ENCODE results near the gene KRTAP10-4.
"Not testable (repeated sequence)": the region's sequence is repeated elsewhere in the genome, so short reads cannot be mapped to it uniquely, and the experiment has no call there.

Gene KRTAP10-4

DNA sequence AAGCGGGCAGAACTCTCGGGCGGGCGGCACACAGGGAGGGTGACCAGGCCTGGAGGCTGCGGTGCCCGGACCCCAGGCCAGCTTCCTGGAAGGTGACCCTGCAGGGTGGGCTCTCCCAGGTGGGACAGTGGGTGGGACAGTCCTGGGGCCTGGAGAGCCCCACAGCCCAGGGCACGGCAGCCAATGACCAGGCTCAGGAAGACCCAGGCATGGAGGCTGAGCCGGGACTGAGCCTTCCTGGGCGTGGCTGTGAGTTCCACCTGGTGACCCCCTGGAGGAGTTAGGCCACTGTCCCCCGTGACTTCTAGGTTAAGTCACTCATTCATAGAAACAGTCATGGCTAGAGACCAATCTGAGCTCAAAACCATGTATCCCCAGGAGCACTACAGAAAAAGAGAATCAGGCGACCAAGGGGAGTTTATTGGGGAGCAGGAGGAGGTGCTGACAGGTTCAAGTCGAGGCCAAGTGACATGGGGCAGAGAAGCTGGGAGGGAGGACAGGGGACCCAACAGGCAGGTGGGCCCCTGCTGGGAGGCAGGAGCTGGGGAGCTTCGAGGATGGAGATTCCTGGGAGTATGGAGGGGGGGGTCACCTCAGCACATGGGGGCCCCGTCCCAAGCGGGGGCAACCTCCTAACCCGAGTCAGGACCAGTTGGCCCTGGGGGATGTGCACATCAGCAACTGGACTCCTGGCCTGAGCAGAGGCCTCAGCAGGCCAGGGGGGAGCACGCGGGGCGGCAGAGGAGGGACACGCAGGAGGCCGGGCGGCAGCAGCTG, 5.7 kb downstream of the KRTAP10-4 start:
- no peak for DNase-seq (ENCODE audit: low read depth)

DNA sequence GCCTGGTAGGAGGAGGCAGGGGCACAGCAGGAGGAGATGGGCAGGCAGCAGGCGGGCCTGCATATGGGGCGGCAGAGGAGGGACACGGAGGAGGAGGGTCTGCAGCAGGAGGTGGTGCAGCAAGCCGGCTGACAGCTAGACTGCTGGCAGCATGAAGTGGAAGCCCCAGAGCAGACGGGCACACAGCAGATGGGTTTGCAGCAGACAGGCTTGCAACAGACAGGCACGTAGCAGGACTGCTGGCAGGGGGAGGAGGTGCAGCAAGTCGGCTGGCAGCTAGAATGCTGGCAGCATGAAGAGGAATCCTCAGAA, 6.3 kb downstream of the KRTAP10-4 start:
- DNase-seq (ENCODE audit: low read depth) = no peak

DNA sequence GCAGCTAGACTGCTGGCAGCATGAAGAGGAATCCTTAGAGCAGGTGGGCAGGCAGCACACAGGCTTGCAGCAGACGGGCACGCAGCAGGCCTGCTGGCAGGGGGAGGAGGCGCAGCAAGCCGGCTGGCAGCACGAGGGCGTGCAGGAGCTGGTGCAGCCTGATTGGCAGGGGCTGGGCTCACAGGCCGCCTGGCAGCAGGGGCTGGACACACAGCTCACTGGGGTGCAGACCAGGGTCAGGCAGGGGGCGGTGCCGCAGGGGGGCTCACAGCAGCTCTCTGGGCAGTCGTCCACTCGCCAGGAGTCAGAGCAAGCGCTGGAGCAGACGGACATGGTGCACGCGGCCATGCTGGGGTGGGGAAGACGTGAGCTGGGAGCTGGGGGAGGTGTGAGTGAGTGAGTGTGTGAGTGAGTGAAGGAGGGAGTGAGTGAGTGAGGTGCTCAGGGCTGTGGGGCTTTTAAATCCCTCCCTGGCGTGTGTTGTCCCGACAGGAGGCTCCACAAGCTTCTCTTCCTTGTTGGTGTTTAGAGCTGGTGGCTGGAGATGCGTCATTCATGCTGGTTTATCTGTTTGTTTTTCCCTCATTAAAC, 6.8 kb downstream of the KRTAP10-4 start, which contains the start of gene KRTAP10-5:
Gene KRTAP10-5, minus strand, starts transcription at position 374 of the 591 bp plus-strand sequence. Its CDS starts 26 bp downstream, at position 348.
- DNase-seq (ENCODE audit: low read depth) = not testable (repeated sequence)

DNA sequence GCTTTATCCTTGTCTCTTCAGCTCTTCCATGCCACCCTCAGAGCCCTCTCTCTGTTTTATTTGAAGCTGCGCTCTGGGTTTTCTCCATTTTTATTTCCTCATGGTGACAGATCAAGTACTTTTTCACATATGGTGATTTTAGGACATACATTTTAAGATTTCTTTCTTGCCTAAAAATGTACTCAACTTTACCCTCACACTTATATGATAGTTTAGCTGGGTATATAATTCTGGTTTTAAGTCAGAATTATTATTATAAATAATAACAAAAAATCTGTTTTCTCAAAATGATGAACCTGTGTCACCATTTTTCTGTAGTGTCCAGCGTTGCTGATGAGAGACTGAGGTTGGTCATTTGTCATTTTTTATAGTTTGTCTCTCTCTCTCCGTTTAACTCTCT, 7.6 kb downstream of the KRTAP10-4 start:
- DNase-seq (ENCODE audit: low read depth) = no peak

DNA sequence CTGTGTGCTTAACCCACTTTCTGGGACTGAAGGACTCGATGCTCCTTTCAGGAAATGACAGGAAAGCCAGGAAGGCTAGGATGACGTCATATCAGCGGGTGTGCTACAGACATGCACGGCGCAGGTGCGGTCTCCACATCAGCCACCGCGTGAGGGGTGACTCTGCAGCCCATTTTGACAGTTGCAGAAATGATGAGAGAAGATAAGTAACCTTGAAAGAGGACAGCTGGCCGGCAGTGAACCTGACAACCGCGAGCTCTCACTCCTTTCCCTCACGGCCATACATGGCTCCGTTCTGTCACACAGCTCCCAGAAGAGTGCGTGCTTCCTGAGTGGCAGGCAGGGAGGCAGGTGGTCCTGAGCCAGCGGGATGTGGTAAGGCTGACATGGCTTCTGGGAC, 8.5 kb downstream of the KRTAP10-4 start:
- DNase-seq (ENCODE audit: low read depth) = no peak

DNA sequence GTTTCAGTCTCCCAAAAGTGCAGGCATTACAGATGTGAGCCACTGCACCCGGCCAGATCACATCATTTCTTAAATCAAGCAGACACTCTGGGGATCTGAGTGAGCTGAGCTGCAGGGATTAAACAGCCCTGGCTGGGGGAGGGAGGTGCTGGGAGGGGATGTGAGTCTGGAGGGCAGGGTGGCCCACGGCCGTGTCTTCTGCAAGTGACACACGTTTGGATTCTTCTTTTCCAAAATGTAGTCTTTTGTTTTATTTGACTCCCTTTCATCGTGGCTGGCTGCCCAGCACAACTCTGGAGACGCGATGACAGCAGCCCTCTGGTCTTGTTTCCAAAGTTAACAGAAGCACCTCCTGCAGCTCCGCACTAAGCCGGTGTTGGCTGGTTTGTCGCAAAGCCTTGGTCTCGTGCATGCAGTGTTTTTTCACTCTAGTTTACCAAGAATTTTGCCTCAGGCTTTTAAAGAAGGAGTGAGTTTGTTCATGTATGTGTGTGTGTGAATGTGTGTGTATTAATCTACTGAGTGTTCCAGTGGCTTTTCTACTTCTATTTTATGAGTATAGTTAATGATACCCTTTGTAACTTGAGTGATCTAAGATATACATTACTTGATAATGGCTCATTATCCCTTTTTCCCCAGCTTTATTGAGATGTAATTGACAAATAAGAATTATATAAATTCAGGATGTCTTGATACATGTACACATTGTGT, 9.7 kb downstream of the KRTAP10-4 start:
- no peak for DNase-seq (ENCODE audit: low read depth)

DNA sequence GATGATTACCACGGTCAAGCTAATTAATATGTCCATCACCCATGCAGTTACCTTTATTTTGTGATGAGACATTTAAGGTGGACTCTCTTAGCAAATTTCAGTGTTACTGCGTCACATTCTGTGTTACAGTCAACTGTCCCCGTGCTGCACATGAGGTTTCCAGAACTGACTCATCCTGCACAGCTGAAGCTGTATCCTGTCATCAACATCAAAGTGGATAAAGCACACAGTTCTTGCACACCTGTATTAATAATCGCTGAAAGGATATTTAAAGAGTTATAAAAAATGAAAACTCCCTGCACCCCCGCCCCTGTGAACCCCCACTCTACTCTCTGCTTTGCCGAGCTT, 10.2 kb downstream of the KRTAP10-4 start:
- no peak for DNase-seq (ENCODE audit: low read depth)

DNA sequence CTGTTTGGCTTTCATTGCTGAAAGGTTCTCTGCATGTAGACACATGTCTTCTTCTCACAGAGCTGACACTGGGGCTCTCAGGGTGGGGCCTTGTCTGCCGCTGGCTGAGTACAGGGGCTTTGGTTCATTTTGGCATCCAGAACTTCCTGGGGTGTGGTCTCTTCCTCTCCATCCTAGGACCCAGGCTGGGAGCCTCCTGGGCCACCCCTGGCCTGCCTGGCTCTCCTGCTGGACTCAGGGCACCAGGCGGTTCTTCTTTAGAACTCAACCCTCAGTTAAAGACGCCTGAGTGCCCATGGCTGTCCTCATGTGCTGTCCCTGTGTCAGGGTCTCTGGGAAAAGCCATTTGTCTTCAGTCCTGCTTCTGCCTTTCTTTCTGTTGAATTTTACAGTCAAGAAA, 12.4 kb downstream of the KRTAP10-4 start:
- DNase-seq (ENCODE audit: low read depth) = no peak

DNA sequence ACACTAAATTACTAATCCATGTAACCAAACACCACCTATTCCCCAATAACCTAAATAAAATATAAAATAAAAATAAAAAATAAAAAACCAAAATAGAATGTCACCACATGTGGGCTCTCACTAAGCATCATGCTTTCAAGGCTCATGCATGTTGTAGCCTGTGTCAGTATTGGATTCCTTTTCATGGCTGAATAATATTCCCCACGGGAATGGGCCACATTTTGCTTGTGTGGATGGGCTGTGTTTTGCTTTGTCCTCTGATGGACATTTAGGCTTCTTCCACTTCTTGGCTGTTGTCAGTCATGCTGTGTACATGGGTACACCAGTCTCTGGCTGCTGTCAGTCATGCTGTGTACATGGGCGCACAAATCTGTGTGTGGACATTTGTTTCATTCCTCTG, 15.6 kb downstream of the KRTAP10-4 start:
- no peak for DNase-seq (ENCODE audit: low read depth)

DNA sequence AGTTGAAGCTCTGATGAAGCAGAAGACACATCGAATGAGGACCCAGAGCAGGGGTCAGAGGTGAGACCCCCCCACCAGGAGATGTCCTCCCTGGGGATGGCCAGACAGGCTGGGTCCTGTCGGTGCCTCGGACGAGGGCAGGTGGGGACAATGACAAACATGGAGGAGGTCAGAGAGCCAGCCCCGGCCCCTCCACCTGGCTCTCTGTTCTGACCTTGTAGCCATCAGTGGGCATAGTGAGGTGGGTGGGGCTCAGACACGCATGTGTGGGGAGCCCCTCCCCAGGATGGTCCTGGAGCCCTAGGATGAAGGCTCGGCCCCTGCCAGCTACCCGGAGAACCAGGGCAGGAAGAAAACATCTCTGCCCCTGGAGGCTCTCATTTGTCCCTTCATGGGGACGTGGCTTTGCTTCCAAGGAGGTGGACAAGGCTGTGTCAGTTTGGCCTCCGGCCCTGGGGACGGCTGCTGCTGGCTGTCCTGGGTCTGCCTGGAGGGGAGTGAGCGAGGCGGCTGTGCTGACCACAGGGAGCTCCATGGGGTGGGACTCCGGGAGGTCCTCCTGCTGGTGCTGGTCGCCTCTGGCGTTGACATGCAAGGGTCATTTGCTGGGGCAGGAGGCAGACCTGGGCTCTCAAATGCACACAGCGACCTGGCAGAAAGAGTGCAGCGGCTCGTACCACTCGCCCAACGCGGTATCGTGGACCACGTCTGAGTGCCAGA, 16.2 kb downstream of the KRTAP10-4 start:
- no peak for DNase-seq (ENCODE audit: low read depth)

DNA sequence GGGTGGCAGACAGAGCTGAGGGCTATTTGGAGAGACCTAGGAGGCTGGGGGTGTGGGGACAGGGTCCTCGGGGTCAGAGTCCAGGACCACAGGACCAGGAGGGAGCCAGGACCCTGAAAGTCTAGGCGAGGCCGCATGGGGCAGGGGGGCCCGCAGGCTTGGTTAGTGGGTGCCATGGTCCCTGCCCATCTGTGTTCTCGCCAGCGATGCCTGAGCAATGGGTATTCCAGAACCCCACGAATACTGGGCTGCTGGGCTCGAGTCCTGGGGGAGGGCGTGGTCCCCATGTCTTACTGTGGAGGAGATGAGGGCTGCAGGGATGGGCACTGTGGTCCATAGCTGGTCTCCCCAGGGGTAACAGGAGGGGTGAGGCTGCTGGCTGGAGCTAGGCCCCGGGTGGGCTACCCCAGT, 16.8 kb downstream of the KRTAP10-4 start:
- no peak for DNase-seq (ENCODE audit: low read depth)

DNA sequence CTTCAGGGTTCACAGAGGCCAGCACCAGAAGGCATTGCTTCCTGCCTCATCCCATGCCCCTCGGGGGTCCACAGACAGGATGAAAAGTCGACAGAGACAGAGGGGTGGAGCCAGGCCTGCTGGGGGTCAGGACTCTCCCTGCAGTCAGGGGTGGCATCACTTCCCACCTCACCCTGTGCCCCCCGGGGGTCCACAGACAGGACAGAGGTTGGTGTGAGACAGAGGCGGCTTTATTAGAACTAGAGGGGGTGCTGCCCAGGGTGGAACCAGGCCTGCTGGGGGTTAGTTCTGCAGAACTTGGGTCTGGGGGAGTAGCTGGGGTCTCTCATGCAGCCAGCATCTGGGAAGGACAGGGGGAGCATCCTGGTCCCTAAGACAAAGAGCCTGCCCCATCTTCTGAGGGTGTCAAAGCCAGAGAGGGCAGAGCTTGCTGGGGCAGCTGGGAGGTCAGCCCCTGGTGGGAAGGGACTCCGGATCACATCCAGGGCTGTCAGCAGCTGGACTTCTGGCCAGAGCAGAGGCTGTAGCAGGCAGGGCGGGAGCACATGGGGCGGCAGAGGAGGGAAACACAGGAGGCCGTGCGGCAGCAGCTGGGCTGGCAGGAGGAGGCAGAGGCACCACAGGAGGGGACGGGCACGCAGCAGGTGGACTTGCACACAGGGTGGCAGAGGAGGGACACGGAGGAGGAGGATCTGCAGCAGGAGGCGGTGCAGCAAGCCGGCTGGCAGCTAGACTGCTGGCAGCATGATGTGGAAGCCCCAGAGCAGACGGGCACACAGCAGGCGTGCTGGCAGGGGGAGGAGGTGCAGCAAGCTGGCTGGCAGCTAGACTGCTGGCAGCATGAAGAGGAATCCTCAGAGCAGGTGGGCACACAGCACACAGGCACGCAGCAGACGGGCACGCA, 17.6 kb downstream of the KRTAP10-4 start:
- DNase-seq (ENCODE audit: low read depth) = not testable (repeated sequence)

DNA sequence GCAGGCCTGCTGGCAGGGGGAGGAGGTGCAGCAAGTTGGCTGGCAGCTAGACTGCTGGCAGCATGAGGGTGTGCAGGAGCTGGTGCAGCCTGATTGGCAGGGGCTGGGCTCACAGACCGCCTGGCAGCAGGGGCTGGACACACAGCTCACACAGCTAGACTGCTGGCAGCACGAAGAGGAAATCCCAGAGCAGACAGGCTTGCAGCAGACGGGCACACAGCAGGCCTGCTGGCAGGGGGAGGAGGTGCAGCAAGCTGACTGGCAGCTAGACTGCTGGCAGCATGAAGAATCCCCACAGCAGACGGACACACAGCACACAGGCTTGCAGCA, 18.2 kb downstream of the KRTAP10-4 start:
- DNase-seq (ENCODE audit: low read depth) = not testable (repeated sequence)

DNA sequence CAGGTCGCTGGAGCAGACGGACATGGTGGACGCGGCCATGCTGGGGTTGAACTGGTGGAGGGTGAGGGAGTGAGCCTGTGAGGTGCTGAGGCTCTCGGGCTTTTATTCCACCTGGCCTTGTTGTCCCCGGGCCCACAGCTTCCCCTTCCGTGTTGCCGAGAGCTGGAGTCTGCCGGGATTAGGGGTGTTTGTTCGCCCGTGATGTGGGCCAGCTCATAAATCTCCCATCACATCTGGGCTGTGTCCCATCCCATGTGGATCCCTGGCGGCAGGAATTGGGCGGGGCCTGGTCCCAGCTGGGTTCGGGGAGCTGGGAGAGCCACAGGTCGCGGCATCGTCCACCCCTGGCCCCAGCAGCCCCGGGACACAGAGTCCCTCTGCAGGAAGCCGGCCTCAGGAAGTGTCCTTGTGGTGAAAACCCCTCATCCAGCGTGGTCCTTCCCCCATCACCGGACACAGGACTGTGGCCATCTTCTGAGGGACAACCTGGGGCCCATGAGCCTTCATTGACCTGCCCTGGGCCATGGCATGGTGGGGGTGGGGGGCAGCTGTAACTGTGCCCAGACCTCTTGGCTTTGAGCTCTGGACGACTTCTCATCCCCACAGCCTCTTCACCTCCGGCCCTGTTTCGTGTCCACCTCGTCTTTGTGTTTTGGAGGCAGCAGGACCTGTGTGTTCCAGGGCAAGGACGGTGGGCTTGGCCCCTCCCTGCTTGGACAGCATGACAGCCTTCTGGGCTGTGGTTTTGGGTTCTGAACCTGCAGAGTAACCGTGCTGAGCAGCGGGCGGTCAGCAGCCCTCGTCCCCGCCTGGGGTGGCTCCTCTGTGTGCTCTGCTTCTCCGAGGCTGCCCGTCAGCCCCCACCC, 19.1 kb downstream of the KRTAP10-4 start, which contains the start of gene KRTAP10-6:
Gene KRTAP10-6, minus strand, starts transcription at position 60 of the 866 bp plus-strand sequence. Its CDS starts 21 bp downstream, at position 39.
- no peak for DNase-seq (ENCODE audit: low read depth)

DNA sequence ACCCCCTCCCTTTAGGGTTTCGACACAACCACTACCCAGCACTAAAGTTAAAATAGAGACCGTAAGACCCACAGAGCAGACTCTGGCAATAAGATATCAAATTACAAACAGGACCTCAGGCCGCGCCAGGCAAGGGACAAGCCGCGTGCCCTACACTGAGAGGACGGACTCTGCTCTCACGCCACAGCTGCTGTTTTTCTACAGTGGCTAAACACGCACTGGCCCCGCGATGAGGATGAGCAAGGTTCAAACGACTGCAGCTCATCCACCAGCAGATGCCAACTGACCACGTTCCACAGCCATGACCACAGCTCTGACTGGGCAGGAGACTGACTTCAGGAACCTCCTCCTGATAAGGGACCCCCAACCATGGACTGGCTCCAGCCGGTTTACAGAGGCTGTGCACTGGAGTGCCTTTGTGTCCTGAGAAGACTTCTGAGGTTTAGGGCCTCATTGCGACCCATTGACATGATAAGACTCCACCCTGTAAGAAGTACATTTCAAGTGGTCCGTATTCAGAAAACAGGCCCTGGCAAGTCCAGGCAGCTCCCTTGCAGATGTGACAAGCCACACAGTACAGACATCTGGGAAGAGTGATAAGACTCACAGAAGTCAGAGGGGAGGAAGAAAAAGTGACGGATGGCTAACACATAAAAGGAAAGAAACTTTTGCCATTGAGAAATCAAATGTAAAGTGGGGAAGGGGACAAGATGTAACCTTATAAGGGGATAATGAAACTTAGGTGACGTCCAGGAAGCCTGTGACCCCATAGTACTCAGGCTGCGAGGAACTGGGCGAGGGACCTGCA, 20.3 kb downstream of the KRTAP10-4 start:
- no peak for DNase-seq (ENCODE audit: low read depth)

DNA sequence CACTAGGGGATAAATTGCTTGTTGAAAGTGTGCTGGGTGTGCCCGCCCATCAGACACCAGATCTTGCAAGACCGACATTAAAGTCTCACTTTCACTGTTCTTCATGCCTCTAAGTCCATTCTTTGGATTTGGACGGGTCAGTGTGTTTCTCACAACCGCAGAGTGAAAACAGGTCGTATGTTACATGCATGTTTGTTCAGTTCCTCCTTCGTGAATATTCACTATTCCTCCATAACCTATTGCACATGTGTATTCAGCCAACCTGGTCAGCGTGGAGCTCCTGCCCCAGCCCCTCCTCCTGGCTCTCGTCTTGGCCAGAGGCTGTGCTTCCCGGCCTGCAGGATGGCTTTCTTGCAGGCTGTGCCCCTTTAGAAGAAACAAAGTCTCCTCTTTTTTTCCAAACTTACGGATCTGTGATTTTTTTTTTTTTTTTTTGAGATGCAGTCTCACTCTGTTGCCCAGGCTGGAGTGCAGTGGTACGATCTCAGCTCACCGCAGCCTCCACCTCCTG, 20.9 kb downstream of the KRTAP10-4 start:
- no peak for DNase-seq (ENCODE audit: low read depth)

DNA sequence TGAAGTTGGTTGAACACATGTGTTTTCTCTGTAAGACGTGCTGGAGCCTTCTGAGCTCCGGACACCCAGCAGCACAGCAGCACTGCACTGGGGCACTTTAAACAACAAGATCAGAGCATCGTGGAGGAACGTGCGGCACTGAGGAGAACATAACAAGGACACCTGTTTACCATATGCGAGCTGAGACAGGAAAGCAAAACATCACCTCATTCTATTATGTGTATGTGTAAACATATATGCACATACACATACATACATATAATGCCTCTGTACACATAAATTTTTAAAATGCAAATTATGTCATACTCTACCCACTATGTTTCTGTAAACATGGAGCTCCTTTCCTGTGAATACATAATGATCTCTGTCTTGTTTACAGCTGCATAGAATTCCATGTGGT, 22.0 kb downstream of the KRTAP10-4 start:
- no peak for DNase-seq (ENCODE audit: low read depth)

DNA sequence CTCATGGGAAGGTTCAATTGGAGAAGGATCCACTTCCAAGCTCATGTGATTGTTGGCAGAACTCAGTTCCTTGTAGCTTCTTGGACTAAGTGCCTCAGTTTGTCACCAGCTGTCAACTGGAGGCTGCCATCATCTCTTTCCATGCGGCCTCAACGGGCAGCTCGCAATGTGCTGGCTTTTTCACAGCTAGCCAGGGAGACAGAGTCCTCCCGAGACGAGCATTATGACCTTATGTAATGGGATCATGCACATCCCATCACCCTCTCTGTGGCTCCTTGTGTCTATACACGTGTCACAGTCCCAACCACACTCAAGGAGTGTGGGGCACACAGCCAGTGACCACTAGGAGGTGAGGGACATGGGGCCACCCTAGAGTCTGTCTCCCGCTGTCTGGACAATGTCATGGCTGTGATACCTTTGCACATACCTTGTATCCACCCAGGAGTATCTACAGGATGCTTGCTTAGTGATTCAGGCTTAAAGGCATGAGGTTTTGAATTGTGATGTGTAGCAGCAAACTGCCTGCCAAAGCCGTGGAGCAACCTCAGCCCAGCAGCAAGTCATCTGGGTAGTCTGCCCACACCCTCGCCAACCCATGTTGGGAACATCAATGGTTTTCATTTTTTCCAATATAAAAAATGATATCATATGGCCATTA, 22.7 kb downstream of the KRTAP10-4 start:
- no peak for DNase-seq (ENCODE audit: low read depth)

DNA sequence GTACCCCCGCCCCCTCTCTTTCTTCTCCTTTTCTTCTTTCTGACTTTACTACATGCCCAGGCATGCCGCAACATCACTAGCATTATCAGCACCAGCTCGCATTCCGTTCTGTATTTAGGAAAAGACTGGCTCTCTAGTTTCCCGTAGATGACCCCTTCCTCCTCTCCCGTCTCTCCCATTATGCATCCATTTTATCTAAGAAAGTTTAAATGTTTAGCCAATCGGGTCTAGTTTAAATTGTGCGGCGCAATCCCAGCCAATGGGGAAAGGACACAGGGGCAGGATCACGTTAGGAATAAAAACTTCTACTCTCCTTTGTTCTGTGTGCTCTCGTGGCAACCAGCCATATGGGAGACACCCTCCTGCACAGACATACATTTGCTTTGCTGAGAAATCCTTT, 24.5 kb downstream of the KRTAP10-4 start:
- no peak for DNase-seq (ENCODE audit: low read depth)

All from GM04504 (cell line).